ENCODE results near the gene STXBP2.

- TF ChIP-seq POLR2A (IDR thresholded peaks at IDR 0.05) (no peak), CTCF (IDR thresholded peaks at IDR 0.05 in 8 of 11, conservative IDR thresholded peaks at IDR 0.05 in 3 of 11) (no peak), POLR2AphosphoS5 (IDR thresholded peaks at IDR 0.05) (no peak)
Observed at GRCh38 chr19:7628589-7629311, 8.2 kb upstream of the STXBP2 start.
